ENCODE measurements around the gene KY.

Gene KY

DNA sequence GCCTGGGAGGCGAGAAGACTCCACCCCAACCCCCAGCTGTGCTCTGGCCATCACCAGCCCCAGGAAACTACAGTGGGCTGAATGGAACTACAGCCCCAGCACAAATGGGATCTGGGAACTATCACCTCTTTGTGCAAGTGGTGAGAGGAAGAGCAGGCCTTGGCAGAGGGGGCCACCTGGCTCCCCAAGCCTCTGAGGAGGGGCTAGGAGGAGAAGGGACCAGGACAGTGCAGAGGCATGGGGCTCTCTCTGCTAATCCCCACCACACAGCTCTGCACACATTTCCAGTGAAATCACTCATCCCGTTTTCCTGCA lies 31.6 kb downstream of the KY start:
- DNase-seq (ENCODE audit: low spot score): no peak

GRCh38 chr3:134618478-134619300 lies 32.1 kb downstream of the KY start:
- DNase-seq (ENCODE audit: low spot score): no peak

GRCh38 chr3:134617608-134618477 lies 33.0 kb downstream of the KY start:
- no peak for DNase-seq (ENCODE audit: low spot score)

DNA sequence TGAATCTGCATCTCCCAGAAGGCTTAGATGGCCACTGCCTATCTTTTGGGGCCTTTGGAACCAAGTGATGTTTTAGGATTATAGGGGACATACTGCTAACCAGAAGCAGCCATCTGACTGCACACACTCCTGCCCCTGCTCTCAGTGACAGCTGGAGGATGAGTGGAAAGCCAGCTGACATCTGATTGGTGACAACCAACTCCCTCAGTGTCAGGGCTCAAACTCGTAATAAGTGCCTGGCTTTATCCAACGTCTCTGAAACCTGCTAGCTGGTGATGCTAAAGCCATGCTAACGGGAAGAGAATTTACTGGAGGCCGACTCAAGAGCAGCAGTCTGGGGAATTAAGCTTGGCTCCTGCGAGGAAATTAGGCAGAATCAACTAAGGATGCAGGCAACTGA lies 35.1 kb downstream of the KY start:
- DNase-seq (ENCODE audit: low spot score): no peak

DNA sequence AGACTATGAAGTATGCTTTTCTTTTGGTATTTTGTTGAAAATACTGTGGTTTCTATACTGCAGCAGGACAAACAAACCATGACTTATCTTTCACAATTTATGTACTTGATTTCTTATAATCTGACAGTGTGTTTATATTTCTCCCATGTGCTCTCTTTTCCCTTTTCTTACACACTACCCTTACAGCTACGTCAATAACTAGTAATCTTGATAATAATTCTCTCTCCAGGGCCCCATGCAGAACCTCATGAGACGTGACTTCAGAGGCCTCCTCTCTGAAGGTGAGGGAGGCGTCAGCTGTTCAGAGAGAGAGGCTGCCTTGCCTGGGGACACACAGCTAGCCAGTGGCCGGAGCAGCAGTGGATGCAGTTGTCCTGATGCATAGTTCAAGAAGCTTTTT lies 35.9 kb downstream of the KY start:
- DNase-seq (ENCODE audit: low spot score): no peak

DNA sequence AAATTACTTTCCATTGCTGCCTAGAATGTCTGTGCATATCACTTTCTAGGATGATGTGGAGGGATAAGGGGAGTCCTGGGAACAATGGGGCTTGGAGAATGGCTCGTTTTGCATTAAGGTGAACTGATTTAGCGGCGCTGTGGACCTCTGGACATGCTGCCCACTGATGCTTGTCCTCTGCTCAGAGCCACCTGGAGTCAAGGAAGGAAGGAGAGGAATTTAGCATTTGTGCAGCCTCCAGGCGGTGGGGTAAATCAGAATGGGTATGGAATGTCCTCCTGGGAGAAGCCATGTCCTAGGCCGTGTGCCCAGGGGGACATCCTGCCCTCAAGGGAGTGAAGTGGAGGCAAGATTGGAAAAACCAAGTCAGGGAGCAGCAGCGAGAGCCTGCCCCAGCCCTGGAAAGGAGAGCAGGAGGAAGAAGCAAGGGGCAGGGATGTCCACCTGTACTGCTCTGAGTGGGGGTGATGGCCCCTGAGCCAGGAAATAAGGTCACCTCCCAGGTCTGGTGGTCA lies 37.8 kb downstream of the KY start:
- no peak for DNase-seq (ENCODE audit: low spot score)

DNA sequence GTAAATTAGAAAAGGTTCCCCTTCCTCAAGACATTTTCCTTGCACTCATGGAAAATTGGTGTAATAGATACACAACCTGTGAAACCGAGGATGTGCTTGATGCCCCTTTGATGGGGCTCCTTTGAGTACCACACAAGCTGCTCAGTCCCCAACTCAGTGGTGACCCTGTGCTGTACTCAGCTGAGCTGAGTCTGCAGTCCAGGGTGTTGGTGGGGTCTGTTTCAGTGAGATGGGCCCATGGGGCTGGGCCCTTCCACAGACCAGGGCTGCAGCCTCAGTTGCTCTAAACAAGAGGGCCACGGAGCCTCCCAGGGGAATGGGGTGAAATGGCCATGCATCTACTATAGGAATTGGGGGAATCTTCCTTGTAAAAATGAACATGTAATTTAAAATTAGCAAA lies 39.3 kb downstream of the KY start:
- DNase-seq (ENCODE audit: low spot score): no peak

GRCh38 chr3:134610432-134611385 lies 40.1 kb downstream of the KY start:
- DNase-seq (ENCODE audit: low spot score): no peak

GRCh38 chr3:134609821-134610431 lies 40.9 kb downstream of the KY start:
- no peak for DNase-seq (ENCODE audit: low spot score)

DNA sequence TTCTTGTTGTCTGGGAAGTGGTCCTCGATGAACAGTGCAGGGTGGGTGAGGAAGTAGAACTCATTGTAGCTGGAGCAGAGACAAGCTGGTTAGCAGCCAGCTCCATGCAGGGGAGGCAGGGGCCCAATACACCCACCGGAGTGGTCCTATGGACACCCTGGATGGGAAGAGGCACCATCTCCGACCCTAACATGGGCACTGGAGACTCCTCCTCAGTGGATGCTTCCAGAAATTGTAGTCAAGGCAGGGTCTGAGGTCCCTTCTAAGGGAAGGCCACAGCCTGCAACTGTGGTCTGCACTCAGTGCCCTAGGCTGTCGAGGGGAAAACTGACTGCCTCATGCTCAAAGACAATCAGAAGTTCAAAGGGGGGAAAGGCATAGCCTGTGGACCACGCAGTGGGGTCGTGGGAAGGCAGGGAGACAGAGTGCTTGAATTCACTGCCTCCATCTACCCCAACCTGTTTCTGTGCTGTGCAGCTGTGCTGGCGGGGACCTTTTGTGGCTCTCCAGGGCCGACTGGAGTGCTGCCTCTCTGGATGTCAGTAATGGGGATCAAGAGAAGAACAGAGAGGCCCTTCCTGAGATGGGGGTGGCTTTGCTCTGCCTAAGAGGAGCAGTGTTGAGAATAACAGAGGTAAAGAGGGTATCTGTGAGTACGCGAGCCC lies 41.9 kb downstream of the KY start:
- DNase-seq (ENCODE audit: low spot score): no peak

GRCh38 chr3:134608023-134608770 lies 42.6 kb downstream of the KY start:
- DNase-seq (ENCODE audit: low spot score): no peak

- DNase-seq (ENCODE audit: low spot score): no peak
Observed at GRCh38 chr3:134607054-134608022, 43.5 kb downstream of the KY start.

DNA sequence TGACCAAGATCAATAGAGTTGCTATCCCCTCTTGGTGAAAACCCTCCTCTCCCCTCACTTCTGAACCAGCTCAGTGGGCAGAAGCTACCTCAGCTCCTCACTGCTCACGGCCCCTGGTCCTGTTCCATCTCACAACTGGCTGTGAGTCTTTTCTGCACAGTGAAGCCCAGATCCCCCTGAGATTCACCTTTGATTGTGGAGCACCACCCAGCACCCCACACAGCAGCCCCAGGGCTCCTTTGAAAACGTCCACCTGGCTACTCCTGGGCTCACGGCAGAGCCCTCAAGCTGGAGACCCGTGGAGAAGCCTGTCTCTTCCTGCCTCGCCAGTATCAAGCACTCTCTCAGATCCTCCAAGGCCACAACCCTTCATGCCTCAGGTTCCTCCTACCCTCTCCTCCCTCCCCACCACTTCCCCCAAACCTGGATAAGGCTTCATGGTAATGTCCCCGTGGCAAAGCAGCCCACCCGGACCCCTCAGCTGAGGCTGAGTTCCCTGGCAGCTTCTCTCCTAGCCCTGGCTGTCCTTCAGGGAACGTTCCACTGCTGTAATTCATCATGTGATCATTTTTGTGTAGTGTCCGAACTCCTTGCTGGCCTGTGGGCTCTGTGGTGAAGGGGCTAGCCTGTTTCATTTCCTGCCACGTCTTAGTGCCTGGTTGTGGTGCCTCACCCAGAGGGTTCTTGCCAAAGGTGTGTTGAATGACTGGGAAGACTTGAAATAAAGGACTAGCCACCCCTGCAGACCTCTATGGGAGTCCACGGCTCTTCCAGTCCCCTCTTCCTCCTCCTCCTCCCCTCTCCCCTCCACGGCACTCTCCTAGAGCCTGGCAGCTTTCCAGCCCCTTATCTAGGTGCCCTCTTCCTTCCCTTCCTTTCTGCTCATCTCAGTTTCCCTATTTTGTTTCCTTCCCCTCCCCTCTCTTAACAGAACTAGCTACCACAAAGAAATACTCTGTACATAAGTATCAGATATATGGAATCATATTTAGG lies 44.5 kb downstream of the KY start:
- DNase-seq (ENCODE audit: low spot score): no peak

DNA sequence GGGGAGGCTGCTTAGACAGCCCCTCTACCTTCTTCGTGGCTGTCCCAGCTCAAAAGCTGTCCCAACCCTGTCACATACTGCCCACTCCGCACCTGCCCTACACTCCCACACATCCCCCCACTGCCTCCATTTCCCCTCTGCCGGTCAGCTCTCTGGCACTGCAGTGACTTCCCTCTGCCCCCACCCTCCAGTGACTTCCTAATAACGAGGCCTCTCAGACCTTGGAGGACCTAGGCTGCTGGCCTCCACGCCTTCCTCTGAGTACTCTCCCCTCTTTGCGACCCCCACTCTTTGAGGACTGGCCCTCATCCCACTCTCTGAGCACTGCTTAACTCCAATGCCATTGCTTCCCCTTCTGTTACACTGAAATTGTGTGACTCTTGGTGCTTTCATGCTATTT lies 45.3 kb downstream of the KY start:
- DNase-seq (ENCODE audit: low spot score): no peak

- no peak for DNase-seq (ENCODE audit: low spot score)
Observed at GRCh38 chr3:134603956-134604355, 46.9 kb downstream of the KY start.

DNA sequence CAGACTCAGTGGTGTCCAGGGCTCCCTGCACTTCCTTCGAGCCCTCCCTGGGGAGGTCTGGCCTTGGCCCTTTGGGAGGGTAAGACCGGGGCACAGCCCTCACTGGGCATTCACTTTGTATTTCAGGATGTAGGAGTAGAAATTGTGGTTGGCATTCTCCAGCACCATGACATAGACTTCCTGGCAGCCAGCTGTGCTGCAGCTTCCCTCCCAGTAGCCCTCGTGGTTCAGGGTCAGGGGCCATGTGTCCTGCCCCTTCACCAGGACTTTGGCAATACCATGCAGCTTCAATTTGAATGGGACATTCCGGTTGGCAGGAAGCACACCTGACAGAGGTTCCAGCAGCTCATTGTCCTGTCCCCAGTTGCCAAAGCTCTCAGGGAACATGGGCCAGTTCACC lies 47.3 kb downstream of the KY start:
- no peak for DNase-seq (ENCODE audit: low spot score)

DNA sequence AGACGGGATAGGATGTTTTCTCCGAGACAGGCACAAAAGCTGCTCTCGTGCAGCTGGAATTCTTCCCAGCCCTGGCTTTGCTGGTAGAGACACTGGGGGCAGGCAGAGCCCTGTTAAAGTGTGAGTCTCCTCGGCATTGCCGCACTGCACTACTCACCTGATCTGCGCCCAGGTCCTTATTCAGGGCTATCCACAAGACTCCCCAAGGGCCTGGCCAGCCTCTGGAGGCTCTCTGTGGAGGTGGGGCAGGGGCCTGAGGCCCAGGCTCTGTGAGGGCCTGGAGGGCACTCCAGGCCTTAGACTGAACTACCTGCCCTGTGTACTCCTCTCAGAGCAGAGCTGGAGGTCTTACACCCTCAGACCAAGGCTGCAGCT lies 48.4 kb downstream of the KY start:
- no peak for DNase-seq (ENCODE audit: low spot score)
